NCI-H1436 (cell line): ENCODE data around the gene TPI1.
A peak's percentile ranks its signal among the peaks of the same experiment; 100 is the strongest.

Source experiments
- DNase-seq: peaks from one replicate; lab custom pipeline; 2025; lab: John Stamatoyannopoulos, UW

The TPI1 gene

GRCh38 chr12:6867413-6868210 is at the start of gene TPI1:
Gene TPI1 (plus strand): TSS chr12:6867531. CDS start chr12:6867567, 36 bp downstream.
- peak; percentile 81 for DNase-seq

- DNase-seq, result no peak
Observed at GRCh38 chr12:6817662-6818157, 49.6 kb upstream of the TPI1 start.

- DNase-seq, result no peak
Observed at GRCh38 chr12:6818222-6818621, 49.1 kb upstream of the TPI1 start.

DNA sequence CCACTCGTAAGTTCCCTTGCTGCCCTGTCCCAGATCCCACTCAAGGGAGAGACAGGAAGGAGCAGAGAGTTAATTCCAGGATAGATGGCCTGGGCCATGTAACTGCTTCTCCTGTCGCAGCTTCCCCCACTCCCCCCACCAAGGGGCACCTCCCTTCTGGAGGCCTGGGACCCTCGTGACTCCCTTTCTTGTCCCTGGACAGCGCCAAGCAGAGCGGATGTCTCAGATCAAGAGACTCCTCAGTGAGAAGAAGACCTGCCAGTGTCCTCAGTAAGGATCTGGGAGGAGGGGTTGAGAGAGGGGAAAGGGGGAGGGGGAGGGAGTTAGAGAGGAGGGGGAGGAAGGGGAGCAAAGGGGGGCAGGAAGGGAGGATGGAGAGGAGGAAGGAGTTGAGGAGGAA is 48.7 kb upstream of the TPI1 start:
- DNase-seq, result no peak

DNA sequence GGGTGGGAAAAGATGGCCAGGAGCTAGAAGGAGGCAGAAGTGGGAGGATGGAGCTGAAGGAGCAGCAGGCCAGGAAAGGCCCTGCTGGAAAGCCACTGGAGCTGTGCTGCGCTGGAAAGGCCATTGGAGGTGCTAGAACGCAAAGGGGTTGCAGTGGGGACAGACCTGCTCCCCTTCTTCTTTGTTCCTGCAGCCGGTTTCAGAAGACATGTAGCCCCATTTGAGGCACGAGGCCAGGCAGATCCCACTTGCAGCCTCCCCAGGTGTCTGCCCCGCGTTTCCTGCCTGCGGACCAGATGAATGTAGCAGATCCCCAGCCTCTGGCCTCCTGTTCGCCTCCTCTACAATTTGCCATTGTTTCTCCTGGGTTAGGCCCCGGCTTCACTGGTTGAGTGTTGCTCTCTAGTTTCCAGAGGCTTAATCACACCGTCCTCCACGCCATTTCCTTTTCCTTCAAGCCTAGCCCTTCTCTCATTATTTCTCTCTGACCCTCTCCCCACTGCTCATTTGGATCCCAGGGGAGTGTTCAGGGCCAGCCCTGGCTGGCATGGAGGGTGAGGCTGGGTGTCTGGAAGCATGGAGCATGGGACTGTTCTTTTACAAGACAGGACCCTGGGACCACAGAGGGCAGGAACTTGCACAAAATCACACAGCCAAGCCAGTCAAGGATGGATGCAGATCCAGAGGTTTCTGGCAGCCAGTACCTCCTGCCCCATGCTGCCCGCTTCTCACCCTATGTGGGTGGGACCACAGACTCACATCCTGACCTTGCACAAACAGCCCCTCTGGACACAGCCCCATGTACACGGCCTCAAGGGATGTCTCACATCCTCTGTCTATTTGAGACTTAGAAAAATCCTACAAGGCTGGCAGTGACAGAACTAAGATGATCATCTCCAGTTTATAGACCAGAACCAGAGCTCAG is 48.0 kb upstream of the TPI1 start:
- no peak for DNase-seq

- DNase-seq, result no peak
Observed at GRCh38 chr12:6820166-6820565, 47.2 kb upstream of the TPI1 start.

GRCh38 chr12:6821591-6822425 is 45.5 kb upstream of the TPI1 start, which contains the start of gene GPR162:
Gene GPR162 (plus strand): TSS chr12:6821821. CDS start chr12:6823899, 2,078 bp downstream.
- DNase-seq, result peak; percentile 73

DNA sequence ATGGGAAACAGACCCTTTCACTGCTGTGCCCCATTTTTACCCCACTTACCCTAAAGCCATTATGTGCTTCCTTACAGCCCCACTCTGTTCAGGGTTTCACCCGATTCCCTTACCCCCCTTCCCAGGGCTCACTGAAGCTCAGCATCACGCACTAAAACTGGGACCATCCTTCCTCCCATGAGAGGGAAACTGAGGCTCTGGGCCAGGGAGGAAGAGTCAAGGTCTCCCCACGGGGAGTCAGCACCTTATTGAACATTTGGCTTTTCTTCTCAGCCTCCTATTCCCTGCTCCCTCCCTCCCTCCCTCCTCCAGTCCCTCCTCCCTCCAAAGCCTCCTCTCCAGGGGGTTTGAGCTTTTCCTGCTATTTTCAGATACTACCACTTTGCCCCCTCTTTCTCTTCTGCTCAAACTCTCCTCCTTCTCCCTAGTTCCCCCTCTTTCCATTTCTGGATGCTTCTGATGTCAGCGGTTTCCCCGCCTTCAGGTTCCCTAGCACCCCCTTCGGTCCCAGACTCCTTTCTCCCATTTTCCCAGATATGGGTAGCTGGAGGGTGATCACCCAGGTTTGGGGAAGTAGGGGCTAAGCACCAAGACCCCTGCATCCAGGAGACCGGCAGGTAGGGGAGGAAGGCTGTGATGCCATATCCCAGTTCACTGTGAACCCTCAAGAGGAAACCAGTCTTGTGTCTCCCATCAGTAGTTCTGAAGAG is 44.8 kb upstream of the TPI1 start:
- no peak for DNase-seq

GRCh38 chr12:6823182-6824084 is 43.9 kb upstream of the TPI1 start:
- DNase-seq, result no peak

- DNase-seq, result no peak
Observed at GRCh38 chr12:6824085-6824775, 43.1 kb upstream of the TPI1 start.

GRCh38 chr12:6824901-6825381 is 42.4 kb upstream of the TPI1 start:
- no peak for DNase-seq

DNA sequence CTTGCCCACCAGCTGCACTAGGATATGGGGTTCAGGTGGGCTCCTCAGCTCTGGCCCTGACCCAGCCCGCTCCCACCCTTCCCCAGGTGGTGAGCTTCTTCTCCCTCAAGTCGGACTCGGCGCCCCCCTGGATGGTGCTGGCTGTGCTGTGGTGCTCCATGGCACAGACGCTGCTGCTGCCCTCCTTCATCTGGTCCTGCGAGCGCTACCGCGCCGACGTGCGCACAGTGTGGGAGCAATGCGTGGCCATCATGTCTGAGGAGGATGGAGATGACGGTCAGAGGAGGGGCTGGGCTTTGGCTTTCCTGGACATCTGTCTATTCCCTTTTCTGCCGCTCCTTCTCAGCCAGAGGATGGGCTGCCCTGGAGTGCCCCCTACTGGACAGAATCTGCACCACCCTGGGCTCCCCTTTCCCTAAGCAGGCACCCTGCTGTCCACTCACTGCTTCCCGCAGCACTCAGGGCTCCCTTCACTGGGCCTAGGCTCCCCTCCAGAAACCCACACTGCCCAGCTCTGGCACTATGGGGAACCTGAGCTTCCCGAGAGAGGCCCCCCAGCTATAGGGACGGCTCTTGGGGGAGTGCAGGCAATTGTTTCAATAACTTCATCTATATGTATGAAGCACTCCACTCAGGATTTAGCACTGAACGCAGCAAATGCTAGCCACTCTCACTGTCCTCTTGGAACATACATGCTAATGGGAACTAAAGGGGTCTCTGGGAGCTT is 41.8 kb upstream of the TPI1 start:
- DNase-seq, result peak; percentile 64

- no peak for DNase-seq
Observed at GRCh38 chr12:6826125-6826733, 41.1 kb upstream of the TPI1 start.

GRCh38 chr12:6826734-6827436 is 40.4 kb upstream of the TPI1 start:
- no peak for DNase-seq

DNA sequence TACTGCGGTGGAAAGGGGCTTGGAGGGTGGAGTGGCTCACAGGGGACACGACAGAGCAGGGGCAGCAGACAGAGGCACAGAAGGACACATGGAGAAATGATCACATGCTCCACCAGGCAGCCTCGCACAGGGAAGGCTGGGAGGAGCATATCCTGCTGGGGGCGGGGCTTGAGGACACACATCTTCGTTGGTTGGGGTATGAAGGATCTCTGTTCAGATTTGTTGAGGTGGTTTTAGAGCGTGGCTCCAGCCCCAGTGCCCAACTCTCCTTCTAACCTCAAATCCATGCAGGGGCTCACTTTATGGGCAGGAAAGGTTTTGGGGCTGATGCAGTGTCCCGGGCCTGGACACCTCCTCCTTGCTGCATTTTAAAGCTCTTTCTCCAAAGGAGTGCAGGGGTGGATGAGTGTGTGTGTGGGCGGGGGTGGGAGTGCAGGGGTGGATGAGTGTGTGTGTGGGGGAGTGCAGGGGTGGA is 39.9 kb upstream of the TPI1 start:
- DNase-seq, result peak; percentile 81

DNA sequence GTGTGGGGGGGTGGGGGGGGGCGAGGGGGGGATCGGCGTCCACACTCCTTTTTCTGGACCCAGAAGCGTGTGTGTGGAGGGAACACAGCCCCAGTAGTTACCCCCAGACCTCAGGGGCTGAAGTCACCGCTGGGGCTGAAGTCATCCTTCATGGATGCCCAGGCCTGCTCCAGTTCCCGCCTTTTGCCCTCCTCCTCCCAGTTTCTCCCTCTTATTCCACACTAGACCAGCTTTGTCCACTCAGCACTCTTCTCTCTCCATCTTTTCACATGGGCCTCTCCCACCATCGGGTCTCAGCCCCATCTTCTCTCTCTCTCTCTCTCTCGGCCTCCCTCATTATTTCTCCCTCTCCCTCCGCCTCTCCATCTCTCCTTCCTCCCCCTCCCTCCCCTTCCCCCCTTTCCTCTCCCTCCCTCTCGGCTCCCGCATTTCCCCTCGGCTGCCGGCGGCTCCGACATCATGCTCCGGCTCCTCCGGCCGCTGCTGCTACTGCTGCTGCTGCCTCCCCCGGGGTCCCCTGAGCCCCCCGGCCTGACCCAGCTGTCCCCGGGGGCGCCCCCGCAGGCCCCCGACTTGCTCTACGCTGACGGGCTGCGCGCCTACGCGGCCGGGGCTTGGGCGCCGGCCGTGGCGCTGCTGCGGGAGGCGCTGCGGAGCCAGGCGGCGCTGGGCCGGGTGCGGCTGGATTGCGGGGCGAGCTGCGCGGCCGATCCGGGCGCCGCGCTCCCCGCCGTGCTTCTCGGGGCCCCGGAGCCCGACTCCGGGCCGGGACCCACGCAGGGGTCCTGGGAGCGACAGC is 39.1 kb upstream of the TPI1 start, which contains the start of gene P3H3:
Gene P3H3 (plus strand): TSS at position 426 of the 799 bp plus-strand sequence. CDS start 34 bp downstream, at position 460.
- DNase-seq, result no peak
